Upper lobe of right lung (tissue), 1 donor: ENCODE measurements around the gene C15orf40. TPM values are rescaled to one million over a fixed set of nuclear protein-coding genes. Genes with fewer than 3 reads are reported as not detected.
"Not testable (repeated sequence)": the region's sequence is repeated elsewhere in the genome, so short reads cannot be mapped to it uniquely, and the experiment has no call there.

Source experiments
- ATAC-seq: fragments of 200-7000 bp; cut with Tn5 transposase; one replicate; pipeline ENCODE4 v1.9.1; 2020; ENCODE audit warnings: mild to moderate bottlenecking, moderate library complexity
- DNase-seq: peaks from one replicate; pipeline ENCODE4 v3.0.0-alpha.2; 2020
- H3K27ac ChIP-seq: fragments of 200-600 bp; one replicate; pipeline ENCODE4 v1.8.0; 2022
- H3K27me3 ChIP-seq: fragments of 200-600 bp; one replicate; pipeline ENCODE4 v1.8.0; 2022; ENCODE audit warnings: mild to moderate bottlenecking
- H3K36me3 ChIP-seq: fragments of 200-600 bp; one replicate; pipeline ENCODE4 v1.8.0; 2022
- H3K4me1 ChIP-seq: fragments of 200-600 bp; one replicate; pipeline ENCODE4 v1.8.0; 2022
- H3K4me3 ChIP-seq: fragments of 200-600 bp; one replicate; pipeline ENCODE4 v1.8.0; 2022; ENCODE audit warnings: mild to moderate bottlenecking
- H3K9me3 ChIP-seq: fragments of 200-600 bp; one replicate; pipeline ENCODE4 v1.8.0; 2022
- intact Hi-C: fragments of 100-400 bp; cut with DNase I; formaldehyde crosslinking; loops from one replicate; pipeline ENCODE4 v1.11.0; 2022
- total RNA-seq: library from RNA; stranded (reverse); fragmentation: NEBNext Ultra II Directional; extraction: Animal tissue kit (Norgen Biotek cat#: 25700); gene quantifications from one replicate; pipeline ENCODE4 v1.2.1, GENCODE V29; 2021
- TF ChIP-seq, protein P1 (sequence below): fragments of 200-600 bp; IDR thresholded peaks from one replicate; pipeline ENCODE4 v1.8.0; 2022; ENCODE audit warnings: antibody characterized with exemption
- donor health status: DM: no; HTN: yes; CAD: no; lungs with severe emphysema.

C15orf40 gene
- total RNA-seq, 1 donor from 2014 or later: 23.0 TPM

DNA sequence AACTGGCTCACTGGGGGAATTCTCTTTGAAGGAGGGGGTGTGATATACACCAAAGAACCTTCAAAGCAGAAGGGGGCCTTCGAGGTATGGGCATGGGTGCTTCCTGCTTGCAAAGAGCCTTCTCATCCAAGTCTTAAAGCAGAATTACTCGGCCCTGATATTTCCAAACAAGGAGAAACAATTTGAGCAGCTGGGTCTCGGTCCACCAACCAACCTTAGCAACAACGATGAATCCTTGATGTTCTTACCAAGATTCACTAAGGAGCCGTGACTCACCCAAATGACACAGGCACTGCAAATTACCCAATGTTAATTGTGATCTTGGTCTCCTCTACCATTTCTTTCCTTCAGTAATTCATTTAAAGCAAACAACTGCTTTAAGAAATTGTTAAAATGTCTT, 66.6 kb downstream of the C15orf40 start:
- H3K4me1 ChIP-seq: no peaks in the 10 kb centered on the region
- intact Hi-C loops: no loop called here
- no peaks in the 10 kb centered on the region for H3K36me3 ChIP-seq
- no peak for ATAC-seq
- no peak for DNase-seq
- no peaks in the 10 kb centered on the region for H3K9me3 ChIP-seq
- TF ChIP-seq, protein P1, sequence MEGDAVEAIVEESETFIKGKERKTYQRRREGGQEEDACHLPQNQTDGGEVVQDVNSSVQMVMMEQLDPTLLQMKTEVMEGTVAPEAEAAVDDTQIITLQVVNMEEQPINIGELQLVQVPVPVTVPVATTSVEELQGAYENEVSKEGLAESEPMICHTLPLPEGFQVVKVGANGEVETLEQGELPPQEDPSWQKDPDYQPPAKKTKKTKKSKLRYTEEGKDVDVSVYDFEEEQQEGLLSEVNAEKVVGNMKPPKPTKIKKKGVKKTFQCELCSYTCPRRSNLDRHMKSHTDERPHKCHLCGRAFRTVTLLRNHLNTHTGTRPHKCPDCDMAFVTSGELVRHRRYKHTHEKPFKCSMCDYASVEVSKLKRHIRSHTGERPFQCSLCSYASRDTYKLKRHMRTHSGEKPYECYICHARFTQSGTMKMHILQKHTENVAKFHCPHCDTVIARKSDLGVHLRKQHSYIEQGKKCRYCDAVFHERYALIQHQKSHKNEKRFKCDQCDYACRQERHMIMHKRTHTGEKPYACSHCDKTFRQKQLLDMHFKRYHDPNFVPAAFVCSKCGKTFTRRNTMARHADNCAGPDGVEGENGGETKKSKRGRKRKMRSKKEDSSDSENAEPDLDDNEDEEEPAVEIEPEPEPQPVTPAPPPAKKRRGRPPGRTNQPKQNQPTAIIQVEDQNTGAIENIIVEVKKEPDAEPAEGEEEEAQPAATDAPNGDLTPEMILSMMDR: no peak
- H3K27me3 ChIP-seq: no peaks in the 10 kb centered on the region
- no peak overlapping the region for H3K4me3 ChIP-seq
- no peak overlapping the region for H3K27ac ChIP-seq

DNA sequence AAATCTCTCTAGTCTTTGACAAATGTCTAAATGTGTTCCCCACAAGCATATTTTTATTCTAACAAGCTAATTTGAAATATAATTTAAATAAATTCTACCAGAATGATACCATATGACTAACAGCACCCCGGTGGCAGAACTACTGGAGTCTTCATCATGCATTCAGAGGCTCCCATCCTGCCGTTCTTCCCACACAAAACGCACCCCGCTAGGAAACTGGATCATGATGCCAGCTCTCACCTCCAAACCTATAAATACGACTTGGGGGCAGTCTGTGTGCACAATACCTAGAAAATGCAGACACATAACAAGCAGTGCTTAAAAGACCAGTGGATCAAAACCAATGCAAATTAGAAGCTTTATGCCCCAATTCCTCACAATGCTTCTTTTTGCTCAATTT, 67.4 kb downstream of the C15orf40 start:
- DNase-seq (no peak), ATAC-seq (no peak)
- Histone ChIP-seq H3K27ac (no peak overlapping the region), H3K4me1 (no peaks in the 10 kb centered on the region), H3K4me3 (no peak overlapping the region), H3K27me3 (no peaks in the 10 kb centered on the region), H3K9me3 (no peaks in the 10 kb centered on the region), H3K36me3 (no peaks in the 10 kb centered on the region)
- TF ChIP-seq, protein P1: no peak
- intact Hi-C loops: no loop called here

DNA sequence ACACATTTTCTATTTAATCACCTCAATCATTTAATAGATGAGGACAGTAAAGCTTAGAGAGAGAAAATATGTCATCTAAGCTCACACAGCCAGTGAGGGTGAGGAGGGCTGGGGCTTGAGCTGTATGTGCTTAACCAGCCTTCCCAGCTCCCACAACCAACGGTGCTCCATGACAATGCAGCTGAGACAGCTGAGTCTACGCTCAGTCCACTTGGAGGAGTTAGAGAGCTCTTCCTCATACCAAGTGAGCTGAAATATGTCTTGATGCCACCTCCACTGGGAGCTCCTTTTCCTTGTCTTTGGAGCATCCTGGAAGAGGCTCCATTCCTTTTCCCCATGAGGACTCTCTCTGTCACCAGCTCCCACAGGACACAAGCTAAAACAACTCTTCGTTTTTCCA, 68.3 kb downstream of the C15orf40 start:
- Histone ChIP-seq H3K36me3 (no peaks in the 10 kb centered on the region), H3K27ac (no peak overlapping the region), H3K4me3 (no peak overlapping the region), H3K4me1 (no peaks in the 10 kb centered on the region), H3K27me3 (no peaks in the 10 kb centered on the region), H3K9me3 (no peaks in the 10 kb centered on the region)
- TF ChIP-seq, protein P1: no peak
- intact Hi-C loops: no loop called here
- DNase-seq (no peak), ATAC-seq (peak; percentile 11)

DNA sequence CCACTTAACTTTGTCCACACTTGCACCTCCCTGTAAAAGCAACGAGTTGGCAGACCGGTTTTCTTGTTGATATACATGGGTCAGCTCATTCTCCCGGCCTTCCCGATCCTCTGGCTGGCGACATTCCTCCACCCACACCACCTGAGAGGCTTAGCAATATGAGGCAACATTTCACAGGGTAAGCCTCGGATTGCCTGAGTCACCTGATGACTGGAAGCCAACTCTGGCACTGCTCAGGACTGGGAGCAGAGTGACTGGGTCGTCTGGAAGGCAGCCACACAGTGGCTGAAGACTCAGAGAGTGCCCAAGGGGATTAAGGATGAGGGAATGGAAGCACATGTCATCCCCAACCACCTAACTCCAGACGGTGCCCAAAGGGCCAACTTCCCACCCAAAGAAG, 68.7 kb downstream of the C15orf40 start:
- ATAC-seq (peak; percentile 96), DNase-seq (peak; percentile 87)
- H3K27ac ChIP-seq: no peak overlapping the region
- no peaks in the 10 kb centered on the region for H3K9me3 ChIP-seq
- no peak overlapping the region for H3K4me3 ChIP-seq
- intact Hi-C loops: no loop called here
- no peaks in the 10 kb centered on the region for H3K27me3 ChIP-seq
- no peaks in the 10 kb centered on the region for H3K36me3 ChIP-seq
- no peaks in the 10 kb centered on the region for H3K4me1 ChIP-seq
- TF ChIP-seq, protein P1: no peak

DNA sequence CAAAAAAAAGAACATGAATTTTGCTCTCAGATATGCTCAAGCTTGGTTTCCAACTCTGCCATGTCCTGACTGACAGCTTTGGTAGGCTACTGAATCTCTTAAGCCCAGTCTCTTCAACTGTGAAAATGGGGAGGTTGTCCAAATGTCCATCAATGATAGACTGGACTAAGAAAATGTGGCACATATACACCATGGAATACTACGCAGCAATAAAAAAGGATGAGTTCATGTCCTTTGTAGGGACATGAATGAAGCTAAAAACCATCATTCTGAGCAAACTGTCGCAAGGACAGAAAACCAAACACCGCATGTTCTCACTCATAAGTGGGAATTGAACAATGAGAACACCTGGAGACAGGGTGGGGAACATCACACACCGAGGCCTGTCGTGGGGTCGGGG, 71.8 kb downstream of the C15orf40 start:
- not testable (repeated sequence) for ATAC-seq, H3K4me1 ChIP-seq, H3K4me3 ChIP-seq

More for the DNA sequence above, 71.8 kb downstream of the C15orf40 start:
- H3K9me3 ChIP-seq, intact Hi-C loops, H3K27ac ChIP-seq, H3K36me3 ChIP-seq, DNase-seq, H3K27me3 ChIP-seq: not testable (repeated sequence)

Other genes with a start within 250 kb of the C15orf40 start
- gene FSD2, start 205.6 kb downstream of the C15orf40 start, total RNA-seq: not detected
- gene WHAMM, start 202.0 kb downstream of the C15orf40 start, total RNA-seq: 13.1 TPM
- gene HOMER2, start 58.9 kb downstream of the C15orf40 start, total RNA-seq: 16.4 TPM
- 15.4 TPM for gene RAMAC, start 25.4 kb downstream of the C15orf40 start, total RNA-seq
- 44.6 TPM for gene BTBD1, start 55.6 kb upstream of the C15orf40 start, total RNA-seq
- 25.4 TPM for gene TM6SF1, start 96.0 kb upstream of the C15orf40 start, total RNA-seq
- 40.3 TPM for gene HDGFL3, start 196.2 kb upstream of the C15orf40 start, total RNA-seq